Activated T-helper 2 cell treated with anti-CD3 and anti-CD28 coated beads, Interferon-gamma antibody, Interleukin-2, Interleukin-4, amounts not matched to agents 10 μg/mL and 5 μg/mL and 100 μg/mL, durations not matched to agents 14 hours and 24 hours and 36 hours (primary cell): ENCODE measurements around the gene OR10K2. TPM values are rescaled to one million over a fixed set of nuclear protein-coding genes. Genes with fewer than 3 reads are reported as not detected.
"Not testable (repeated sequence)": the region's sequence is repeated elsewhere in the genome, so short reads cannot be mapped to it uniquely, and the experiment has no call there.

Experiments
- DNase-seq: peaks from one replicate; pipeline ENCODE4 v3.0.0; 2021; ENCODE audit warnings: low spot score
- H3K27ac Mint-ChIP-seq: one replicate; pipeline ENCODE4 v1.8.0; 2021; ENCODE audit warnings: mixed read lengths
- H3K27me3 Mint-ChIP-seq: one replicate; pipeline ENCODE4 v1.8.0; 2021; ENCODE audit warnings: low read depth, mixed read lengths
- H3K36me3 Mint-ChIP-seq: one replicate; pipeline ENCODE4 v1.8.0; 2021; ENCODE audit warnings: low read depth, mixed read lengths
- H3K4me1 Mint-ChIP-seq: one replicate; pipeline ENCODE4 v1.8.0; 2021; ENCODE audit warnings: low read depth, mixed read lengths
- H3K4me3 Mint-ChIP-seq: one replicate; pipeline ENCODE4 v1.8.0; 2021; ENCODE audit warnings: low read depth, mild to moderate bottlenecking, moderate library complexity, mixed read lengths
- H3K9me3 Mint-ChIP-seq: one replicate; pipeline ENCODE4 v1.8.0; 2021; ENCODE audit warnings: mixed read lengths
- intact Hi-C: fragments of 100-400 bp; cut with micrococcal nuclease; formaldehyde crosslinking; loops from one replicate; pipeline ENCODE4 v1.15.1; 2023
- total RNA-seq: library from RNA; stranded (reverse); gene quantifications from 2 replicates; pipeline ENCODE4 v1.2.3, GENCODE V29; 2022

The OR10K2 gene
- total RNA-seq, 1 donor from 2014 or later, result not detected

- Mint-ChIP-seq H3K4me1 (no peaks in the 10 kb centered on the region), H3K4me3 (no peak overlapping the region), H3K36me3 (no peaks in the 10 kb centered on the region), H3K27me3 (peaks cover 6% of the 10 kb centered on the region), H3K9me3 (no peaks in the 10 kb centered on the region), H3K27ac (no peak overlapping the region)
- intact Hi-C loops, result loop anchor here (5.0 kb wide), 1 partner anchor 205 kb away; no protein-coding TSS in a partner anchor
- DNase-seq, result no peak
These were observed 18.9 kb downstream of the OR10K2 start for GRCh38 chr1:158407092-158407491.

DNA sequence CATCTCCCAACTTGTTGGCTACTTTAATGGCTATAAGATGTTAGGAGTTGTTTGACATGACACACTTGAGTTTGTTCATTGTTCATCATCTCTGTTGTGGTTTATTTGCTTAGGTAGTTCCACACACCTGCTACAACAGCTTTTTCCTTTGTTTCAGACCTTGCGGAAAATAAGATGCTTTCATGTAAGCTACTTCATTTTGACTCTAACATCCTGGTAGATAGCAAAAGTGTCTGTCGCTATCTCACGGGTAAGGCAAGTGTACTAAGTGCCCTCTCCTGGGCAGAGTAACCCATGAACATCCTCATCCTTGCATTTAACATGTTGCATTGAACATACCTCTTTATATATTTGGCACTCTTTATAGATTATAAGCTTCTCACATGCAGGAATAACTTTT is 25.2 kb downstream of the OR10K2 start:
- Mint-ChIP-seq H3K27me3 (peaks cover 23% of the 10 kb centered on the region), H3K9me3 (no peaks in the 10 kb centered on the region), H3K27ac (no peak overlapping the region), H3K36me3 (no peaks in the 10 kb centered on the region), H3K4me1 (peaks cover 3% of the 10 kb centered on the region), H3K4me3 (no peak overlapping the region)
- no peak for DNase-seq
- intact Hi-C loops, result no loop called here

GRCh38 chr1:158398818-158399514 is 27.1 kb downstream of the OR10K2 start, which contains the start of gene OR10T2:
Gene OR10T2, minus strand, starts transcription at chr1:158399466. Its CDS starts 0 bp downstream, at chr1:158399466.
- peaks cover 21% of the 10 kb centered on the region for H3K27me3 Mint-ChIP-seq
- no peaks in the 10 kb centered on the region for H3K9me3 Mint-ChIP-seq
- H3K4me1 Mint-ChIP-seq, result peaks cover 3% of the 10 kb centered on the region
- intact Hi-C loops, result no loop called here
- H3K27ac Mint-ChIP-seq, result no peak within 1 kb of the TSS
- no peak within 1 kb of the TSS for H3K4me3 Mint-ChIP-seq
- H3K36me3 Mint-ChIP-seq, result no peaks in the 10 kb centered on the region
- DNase-seq, result no peak

DNA sequence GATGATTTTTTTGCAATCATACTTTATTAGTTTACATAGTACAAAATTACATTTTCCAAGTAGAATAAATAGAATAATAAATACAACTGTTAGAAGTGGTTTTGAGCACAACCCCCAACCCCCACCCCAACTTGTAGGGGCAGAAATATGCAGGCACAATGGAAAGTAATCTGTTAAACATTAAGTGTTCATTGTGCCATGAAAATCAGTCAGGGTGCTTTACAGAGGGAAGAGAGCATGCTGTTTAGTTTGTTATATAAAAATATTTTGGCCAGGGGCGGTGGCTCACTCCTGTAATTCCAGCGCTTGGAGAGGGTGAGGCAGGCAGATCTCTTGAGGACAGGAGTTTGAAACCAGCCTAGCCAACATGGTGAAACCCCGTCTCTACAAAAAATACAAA is 29.4 kb downstream of the OR10K2 start:
- no peak for DNase-seq
- H3K27me3 Mint-ChIP-seq, result peaks cover 20% of the 10 kb centered on the region
- no peak overlapping the region for H3K27ac Mint-ChIP-seq
- intact Hi-C loops, result no loop called here
- H3K9me3 Mint-ChIP-seq, result no peaks in the 10 kb centered on the region
- no peaks in the 10 kb centered on the region for H3K36me3 Mint-ChIP-seq
- no peak overlapping the region for H3K4me3 Mint-ChIP-seq
- H3K4me1 Mint-ChIP-seq, result peaks cover 3% of the 10 kb centered on the region

DNA sequence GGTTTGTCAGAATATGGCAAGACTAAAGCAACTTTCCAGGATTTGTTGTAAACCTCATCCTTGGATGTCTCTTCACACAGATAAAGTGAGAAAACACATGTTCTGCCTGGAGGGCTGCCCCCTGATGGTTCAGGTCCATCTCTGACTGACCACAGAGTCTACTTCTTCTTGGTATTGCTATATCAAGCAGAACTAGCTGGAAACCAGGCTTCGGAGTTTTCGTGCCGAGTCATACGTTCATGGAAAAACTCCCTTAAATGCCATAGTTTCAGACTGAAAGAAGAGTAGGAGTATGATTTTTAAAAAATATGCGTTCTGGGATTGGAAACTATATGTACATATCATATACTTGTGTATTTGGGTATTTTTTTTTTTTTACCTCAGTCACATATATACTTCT is 32.6 kb downstream of the OR10K2 start:
- intact Hi-C loops, result no loop called here
- no peaks in the 10 kb centered on the region for H3K36me3 Mint-ChIP-seq
- H3K4me3 Mint-ChIP-seq, result no peak overlapping the region
- no peak for DNase-seq
- H3K4me1 Mint-ChIP-seq, result no peaks in the 10 kb centered on the region
- no peak overlapping the region for H3K27ac Mint-ChIP-seq
- no peaks in the 10 kb centered on the region for H3K9me3 Mint-ChIP-seq
- peaks cover 7% of the 10 kb centered on the region for H3K27me3 Mint-ChIP-seq

DNA sequence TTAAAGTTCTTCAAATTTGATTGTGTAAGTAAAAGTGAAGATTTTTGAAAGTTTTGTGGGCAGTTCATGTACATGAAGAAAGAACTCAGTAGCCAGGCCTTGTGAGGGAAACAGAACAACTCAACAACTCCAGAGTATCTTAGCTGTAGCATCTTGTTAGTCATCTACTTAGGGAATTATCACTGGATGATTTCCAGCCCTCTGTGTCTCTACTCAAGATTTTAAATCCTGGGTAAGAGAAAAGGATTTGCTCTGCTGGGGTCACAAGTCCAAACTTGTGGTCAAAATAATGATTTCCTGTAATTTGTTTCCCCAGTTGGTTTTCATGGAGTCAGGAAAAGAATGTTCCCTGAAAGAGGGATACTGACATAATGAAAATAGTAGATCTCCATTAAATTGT is 34.9 kb downstream of the OR10K2 start:
- intact Hi-C loops, result no loop called here
- no peak overlapping the region for H3K4me3 Mint-ChIP-seq
- no peak for DNase-seq
- no peak overlapping the region for H3K27ac Mint-ChIP-seq
- H3K9me3 Mint-ChIP-seq, result no peaks in the 10 kb centered on the region
- peaks cover 2% of the 10 kb centered on the region for H3K27me3 Mint-ChIP-seq
- no peaks in the 10 kb centered on the region for H3K36me3 Mint-ChIP-seq
- H3K4me1 Mint-ChIP-seq, result no peaks in the 10 kb centered on the region

DNA sequence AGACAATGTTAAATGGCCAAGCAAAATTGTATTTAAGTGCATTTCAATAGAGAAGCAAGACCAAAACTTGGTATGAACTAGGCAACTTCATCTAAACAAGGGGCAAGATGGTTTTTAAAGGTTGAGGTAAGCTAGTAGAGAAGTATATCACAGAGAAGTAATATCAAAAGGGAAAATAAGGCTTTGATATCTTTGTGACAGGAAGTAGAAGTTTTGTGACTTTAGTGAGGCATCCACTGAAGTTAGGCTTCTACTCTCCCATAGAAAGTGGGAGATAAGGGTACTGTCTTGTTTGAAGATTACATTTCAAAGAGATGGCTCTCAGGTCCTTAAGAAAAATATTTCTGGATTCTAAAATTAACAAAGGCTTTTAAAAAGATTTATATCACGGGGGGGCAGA is 35.7 kb downstream of the OR10K2 start:
- Mint-ChIP-seq H3K36me3 (no peaks in the 10 kb centered on the region), H3K4me3 (no peak overlapping the region), H3K27ac (no peak overlapping the region), H3K27me3 (peaks cover 2% of the 10 kb centered on the region), H3K9me3 (no peaks in the 10 kb centered on the region), H3K4me1 (no peaks in the 10 kb centered on the region)
- intact Hi-C loops, result no loop called here
- no peak for DNase-seq

DNA sequence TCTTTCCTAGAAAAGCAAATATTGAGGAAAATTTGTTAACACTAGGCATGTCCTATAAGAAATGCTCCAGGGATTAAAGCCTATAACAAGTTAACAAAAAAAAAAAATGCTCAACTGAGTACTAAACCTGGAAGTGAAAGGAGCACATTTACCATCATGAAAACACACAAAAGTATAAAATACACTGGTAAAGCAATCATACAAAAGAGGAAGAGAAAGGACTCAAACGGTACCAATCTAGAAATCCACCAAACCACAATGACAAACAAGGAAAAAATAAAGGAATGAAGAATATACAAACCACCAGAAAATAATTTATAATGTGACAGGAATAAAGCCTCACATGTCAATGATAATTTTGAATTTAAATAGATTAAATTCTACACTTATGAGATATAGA is 51.2 kb downstream of the OR10K2 start:
- DNase-seq, result no peak
- intact Hi-C loops, result no loop called here
- peaks cover 23% of the 10 kb centered on the region for H3K9me3 Mint-ChIP-seq
- no peaks in the 10 kb centered on the region for H3K36me3 Mint-ChIP-seq
- no peak overlapping the region for H3K27ac Mint-ChIP-seq
- no peaks in the 10 kb centered on the region for H3K4me1 Mint-ChIP-seq
- no peak overlapping the region for H3K4me3 Mint-ChIP-seq
- no peaks in the 10 kb centered on the region for H3K27me3 Mint-ChIP-seq

- H3K4me1 Mint-ChIP-seq, intact Hi-C loops, H3K4me3 Mint-ChIP-seq, H3K27ac Mint-ChIP-seq, H3K27me3 Mint-ChIP-seq, H3K36me3 Mint-ChIP-seq, DNase-seq: not testable (repeated sequence)
- H3K9me3 Mint-ChIP-seq, result peaks cover 23% of the 10 kb centered on the region
These were observed 51.9 kb downstream of the OR10K2 start for GRCh38 chr1:158374101-158374500.

DNA sequence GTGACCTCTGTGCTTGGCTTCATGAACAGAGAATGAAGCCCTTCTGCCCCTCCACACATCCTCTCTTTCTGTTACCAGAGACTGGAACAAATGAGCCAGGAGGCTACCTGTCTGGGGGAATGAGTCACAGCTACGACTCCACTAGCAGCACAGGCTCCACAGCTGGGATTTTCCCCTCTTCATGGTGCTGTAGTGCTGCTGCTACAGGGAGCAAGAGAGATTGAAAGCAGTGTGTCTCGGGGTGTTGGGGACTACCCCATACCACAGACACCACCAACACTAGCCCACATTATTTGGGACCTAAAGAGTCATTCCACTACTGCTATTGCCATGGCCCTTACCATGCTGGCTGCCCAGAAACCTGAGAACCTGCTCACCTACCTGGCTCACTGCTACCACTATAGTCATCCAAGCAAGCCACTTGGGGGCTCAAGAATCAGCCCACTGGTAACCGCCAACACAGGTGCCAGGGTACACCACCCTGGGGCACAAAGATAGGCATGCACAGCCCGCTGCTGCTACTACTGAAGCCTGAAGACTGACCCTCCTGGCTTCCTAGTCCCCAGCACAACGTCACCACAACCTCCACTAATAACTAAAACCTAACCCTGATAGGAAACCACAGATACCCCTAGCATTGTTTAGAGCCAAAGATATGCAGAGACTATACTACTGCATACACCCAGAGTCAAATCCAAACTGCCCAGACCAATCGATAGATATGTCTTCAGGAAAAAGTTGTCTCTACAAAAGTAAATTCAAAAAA is 54.7 kb downstream of the OR10K2 start:
- Mint-ChIP-seq H3K4me1 (no peaks in the 10 kb centered on the region), H3K36me3 (no peaks in the 10 kb centered on the region), H3K4me3 (no peak overlapping the region), H3K9me3 (peaks cover 23% of the 10 kb centered on the region), H3K27ac (no peak overlapping the region), H3K27me3 (no peaks in the 10 kb centered on the region)
- no peak for DNase-seq
- intact Hi-C loops, result no loop called here

Other genes with a start within 250 kb of the OR10K2 start
- gene CD1D, start 245.3 kb downstream of the OR10K2 start, total RNA-seq, result not detected in 2 replicates
- not detected in 2 replicates for gene CD1A, start 171.8 kb downstream of the OR10K2 start, total RNA-seq
- 0.46 TPM in 1 of 2 replicates, not detected in the other for gene CD1C, start 136.3 kb downstream of the OR10K2 start, total RNA-seq
- gene CD1B, start 94.7 kb downstream of the OR10K2 start, total RNA-seq, result not detected in 2 replicates
- gene CD1E, start 72.3 kb downstream of the OR10K2 start, total RNA-seq, result not detected in 2 replicates
- gene OR10T2, start 26.8 kb downstream of the OR10K2 start, total RNA-seq, result not detected in 2 replicates
- not detected in 2 replicates for gene OR10K1, start 35.6 kb upstream of the OR10K2 start, total RNA-seq
- not detected in 2 replicates for gene OR10R2, start 46.0 kb upstream of the OR10K2 start, total RNA-seq
- not detected in 2 replicates for gene OR6Y1, start 128.2 kb upstream of the OR10K2 start, total RNA-seq
- not detected in 2 replicates for gene OR6P1, start 144.3 kb upstream of the OR10K2 start, total RNA-seq
- not detected in 2 replicates for gene OR10X1, start 153.7 kb upstream of the OR10K2 start, total RNA-seq
- gene OR10Z1, start 179.0 kb upstream of the OR10K2 start, total RNA-seq, result not detected in 2 replicates